ENCODE measurements around the gene CEBPZOS.
"Not testable (repeated sequence)": the region's sequence is repeated elsewhere in the genome, so short reads cannot be mapped to it uniquely, and the experiment has no call there.

The CEBPZOS gene

GRCh38 chr2:37191253-37191652, 5.0 kb upstream of the CEBPZOS start:
- DNase-seq (ENCODE audit: low read depth) = no peak
- H3K4me3 ChIP-seq (replicated peaks; ENCODE audit: low read depth, low read length) = no peak overlapping the region
- no peak for TF ChIP-seq CTCF (IDR thresholded peaks at IDR 0.05; ENCODE audit: low read length, missing control alignments)

DNA sequence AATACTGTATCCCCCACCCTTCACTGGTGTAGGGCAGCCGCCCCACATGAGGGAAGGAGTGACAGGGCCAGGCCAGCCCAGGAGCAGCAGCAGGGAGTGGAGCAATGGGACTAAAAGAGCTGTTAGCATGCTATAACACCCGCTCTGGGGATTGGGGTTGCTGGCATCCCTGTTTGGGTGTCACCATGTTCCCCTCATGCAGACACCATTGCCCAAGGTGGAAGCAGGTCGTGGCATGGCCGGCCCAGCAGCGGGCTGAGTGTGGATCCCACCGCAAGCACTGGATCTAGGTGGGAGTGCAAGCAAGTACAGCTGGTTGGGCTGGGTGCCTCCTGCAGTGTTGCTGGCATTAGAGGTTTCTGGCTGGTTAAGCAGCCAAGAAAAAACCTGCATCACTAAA, 4.5 kb upstream of the CEBPZOS start:
- DNase-seq (ENCODE audit: low read depth) = no peak
- no peak for TF ChIP-seq CTCF (IDR thresholded peaks at IDR 0.05; ENCODE audit: low read length, missing control alignments)
- H3K4me3 ChIP-seq (replicated peaks; ENCODE audit: low read depth, low read length) = no peak overlapping the region

DNA sequence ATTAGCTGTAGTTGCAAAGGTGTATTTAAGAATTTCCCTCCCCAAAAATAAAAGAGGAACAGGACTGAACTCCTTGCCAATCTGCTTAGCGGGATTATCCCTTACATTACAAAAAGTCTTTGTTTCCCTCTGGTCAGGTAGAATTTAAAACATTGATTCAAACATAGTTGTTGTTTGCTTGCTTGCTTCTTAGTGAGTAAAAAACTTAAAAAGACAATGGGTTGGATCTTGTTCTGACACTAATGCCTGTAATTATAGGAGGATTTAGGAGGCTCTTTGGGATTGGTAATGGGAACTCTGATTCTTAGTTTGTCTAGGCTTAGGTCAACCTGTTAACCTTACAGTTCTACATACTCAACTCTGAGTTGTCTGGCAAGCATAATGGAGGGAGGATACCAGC, 3.7 kb upstream of the CEBPZOS start:
- H3K4me3 ChIP-seq (replicated peaks; ENCODE audit: low read depth, low read length) = no peak overlapping the region
- TF ChIP-seq CTCF (IDR thresholded peaks at IDR 0.05; ENCODE audit: low read length, missing control alignments) = no peak
- DNase-seq (ENCODE audit: low read depth) = no peak

- H3K4me3 ChIP-seq (replicated peaks; ENCODE audit: low read depth, low read length) = peak overlapping the region; percentile 86
- not testable (repeated sequence) for DNase-seq (ENCODE audit: low read depth)
These were observed 405 bp upstream of the CEBPZOS start for GRCh38 chr2:37195862-37196319.

DNA sequence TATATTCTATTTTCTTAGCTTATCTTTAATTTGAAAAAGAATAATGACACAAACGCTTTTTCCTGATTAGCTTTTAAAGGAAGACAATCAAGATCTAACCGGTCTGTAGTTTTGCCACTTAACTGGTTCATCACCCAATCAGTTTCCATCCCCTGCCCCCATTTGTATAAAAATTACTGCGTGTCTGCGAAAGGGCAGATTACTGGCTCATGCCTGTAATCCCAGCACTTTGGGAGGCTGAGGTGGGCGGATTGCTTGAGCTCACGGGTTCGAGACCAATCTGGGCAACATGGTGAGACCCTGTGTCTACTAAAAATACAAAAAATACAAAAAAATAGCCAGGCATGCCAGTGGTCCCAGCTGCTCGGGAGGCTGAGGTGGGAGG, 2.4 kb downstream of the CEBPZOS start:
- no peak for TF ChIP-seq CTCF (IDR thresholded peaks at IDR 0.05; ENCODE audit: low read length, missing control alignments)
- no peak overlapping the region for H3K4me3 ChIP-seq (replicated peaks; ENCODE audit: low read depth, low read length)
- DNase-seq (ENCODE audit: low read depth) = no peak

DNA sequence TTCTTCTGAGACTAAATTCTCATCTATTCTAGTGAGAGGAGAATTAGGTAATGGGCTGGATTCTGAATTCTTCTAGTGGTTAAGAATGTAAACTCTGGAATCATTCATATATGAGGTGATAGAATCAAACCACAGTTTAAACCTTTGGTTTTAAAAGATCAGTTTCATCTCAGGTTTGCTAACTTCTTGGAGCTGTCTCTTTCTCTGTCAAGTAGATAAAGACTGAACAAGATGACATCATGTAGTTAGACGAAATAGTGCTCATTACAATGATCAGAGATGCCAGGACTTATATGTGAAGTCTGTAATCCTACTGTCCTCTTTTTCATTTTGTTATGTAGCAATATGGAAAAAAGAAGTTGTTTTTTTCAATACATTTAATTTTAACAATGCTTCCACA, 4.9 kb downstream of the CEBPZOS start:
- no peak for DNase-seq (ENCODE audit: low read depth)
- no peak for TF ChIP-seq CTCF (IDR thresholded peaks at IDR 0.05; ENCODE audit: low read length, missing control alignments)
- no peak overlapping the region for H3K4me3 ChIP-seq (replicated peaks; ENCODE audit: low read depth, low read length)

GRCh38 chr2:37201766-37202165, 5.5 kb downstream of the CEBPZOS start:
- no peak overlapping the region for H3K4me3 ChIP-seq (replicated peaks; ENCODE audit: low read depth, low read length)
- no peak for DNase-seq (ENCODE audit: low read depth)
- TF ChIP-seq CTCF (IDR thresholded peaks at IDR 0.05; ENCODE audit: low read length, missing control alignments) = no peak

- no peak for DNase-seq (ENCODE audit: low read depth)
- H3K4me3 ChIP-seq (replicated peaks; ENCODE audit: low read depth, low read length) = no peak overlapping the region
- no peak for TF ChIP-seq CTCF (IDR thresholded peaks at IDR 0.05; ENCODE audit: low read length, missing control alignments)
These were observed 7.4 kb downstream of the CEBPZOS start for GRCh38 chr2:37203708-37204107.

GRCh38 chr2:37205071-37205661, 8.9 kb downstream of the CEBPZOS start:
- not testable (repeated sequence) for H3K4me3 ChIP-seq (replicated peaks; ENCODE audit: low read depth, low read length); DNase-seq (ENCODE audit: low read depth)

Data from fibroblast of pulmonary artery (primary cell).